OCI-LY1 (cell line): Measurements from ENCODE around the gene BRD8.

Experiments used
- CTCF ChIP-seq: fragments of 200-600 bp; sonication (generic), shearing (Covaris generic); IDR thresholded peaks from 2 replicates; pipeline ENCODE4 v1.5.1; 2017; ENCODE audit warnings: mild to moderate bottlenecking, antibody characterized with exemption, low read length, moderate library complexity, mixed read lengths
- EZH2 ChIP-seq: fragments of 200-600 bp; sonication (generic), shearing (Covaris generic); IDR thresholded peaks from 2 replicates; pipeline ENCODE4 v1.8.0; 2017; ENCODE audit warnings: borderline replicate concordance, mixed run types, mild to moderate bottlenecking, antibody characterized with exemption, low read length, moderate library complexity, mixed read lengths

GRCh38 chr5:138110266-138110963, 68.0 kb downstream of the BRD8 start:
- no peak for TF ChIP-seq CTCF
- TF ChIP-seq EZH2, result no peak
